H1 (cell line): ENCODE data around the gene PITPNC1. TPM values are rescaled to one million over a fixed set of nuclear protein-coding genes. Genes with fewer than 3 reads are reported as not detected.

Source experiments
- CTCF ChIA-PET: fragments of 300-600 bp; sonication (Branson Sonifier 250); formaldehyde crosslinking; loops from one replicate; lab custom pipeline; 2021; ENCODE audit not compliant: partially characterized antibody; lab: Charles Lee
- POLR2A ChIA-PET: fragments of 300-600 bp; sonication (Branson Sonifier 250); formaldehyde crosslinking; loops from one replicate; lab custom pipeline; 2021; ENCODE audit warnings: inconsistent platforms; ENCODE audit not compliant: partially characterized antibody; lab: Charles Lee
- DNase-seq, 2 experiments: peaks; one replicate each; pipeline versions ENCODE4 v3.0.0 to v3.0.0-alpha.2; 2010 to 2022; ENCODE audit warnings: low spot score in 2 of 2, low read depth in 1 of 2, mixed read lengths in 1 of 2
- FAIRE-seq: peaks from 2 replicates; lab custom pipeline; 2011; peaks lifted over from hg19 to GRCh38; lab: Jason Lieb, UNC
- H2AFZ ChIP-seq: 2 replicates; pipeline ENCODE4 v1.8.1; 2012; ENCODE audit warnings: low read length, inconsistent platforms
- H2AK5ac ChIP-seq: 2 replicates; pipeline ENCODE4 v1.6.1; 2013; ENCODE audit warnings: low read depth, low read length
- H2BK120ac ChIP-seq: replicated peaks from 2 replicates; pipeline ENCODE3; 2013; ENCODE audit warnings: low read depth, low read length, inconsistent platforms
- H2BK12ac ChIP-seq: 2 replicates; pipeline ENCODE4 v1.6.1; 2013; ENCODE audit warnings: low read depth, low read length
- H2BK15ac ChIP-seq: 2 replicates; pipeline ENCODE4 v1.6.1; 2013; ENCODE audit warnings: low read length
- H2BK20ac ChIP-seq: 2 replicates; pipeline ENCODE4 v1.6.1; 2013; ENCODE audit warnings: low read length
- H2BK5ac ChIP-seq: 2 replicates; pipeline ENCODE4 v1.6.1; 2013; ENCODE audit warnings: low read depth, low read length
- H3K14ac ChIP-seq: 2 replicates; pipeline ENCODE4 v1.6.1; 2013; ENCODE audit warnings: inconsistent platforms; ENCODE audit not compliant: insufficient read length
- H3K18ac ChIP-seq: 2 replicates; pipeline ENCODE4 v1.6.1; 2013; ENCODE audit warnings: low read length; ENCODE audit errors: extremely low read depth
- H3K23ac ChIP-seq: 2 replicates; pipeline ENCODE4 v1.6.1; 2013; ENCODE audit warnings: inconsistent platforms; ENCODE audit not compliant: insufficient read length
- H3K23me2 ChIP-seq: 2 replicates; pipeline ENCODE4 v1.6.1; 2013; ENCODE audit warnings: low read depth, low read length
- H3K27ac ChIP-seq: 2 replicates; pipeline ENCODE4 v1.6.1; 2011; ENCODE audit warnings: low read depth, low read length, inconsistent platforms
- H3K27me3 ChIP-seq, 4 experiments: replicated peaks in 1 of 4; 1 replicate in 1 of 4; 2 replicates in 3 of 4; pipeline versions ENCODE4 v1.6.1 to v1.8.1; 2011 to 2013; ENCODE audit warnings: low read length in 3 of 4, mild to moderate bottlenecking in 3 of 4, inconsistent platforms in 2 of 4, mixed read lengths in 2 of 4, moderate library complexity in 1 of 4; ENCODE audit not compliant: control insufficient read depth in 3 of 4, insufficient read depth in 3 of 4; ENCODE audit errors: extremely low read depth in 1 of 4
- H3K36me3 ChIP-seq, 4 experiments: 2 replicates each; pipeline versions ENCODE4 v1.6.1 to v1.8.1; 2011 to 2013; ENCODE audit warnings: mild to moderate bottlenecking in 4 of 4, low read length in 3 of 4, moderate library complexity in 2 of 4, control low read depth in 1 of 4, inconsistent platforms in 1 of 4; ENCODE audit not compliant: insufficient read depth in 4 of 4, control insufficient read depth in 2 of 4
- H3K4ac ChIP-seq: replicated peaks from 2 replicates; pipeline ENCODE3; 2013; ENCODE audit warnings: low read length, low read depth, mixed read lengths, inconsistent platforms; ENCODE audit not compliant: insufficient read length
- H3K4me1 ChIP-seq, 4 experiments: replicated peaks in 1 of 4; 1 replicate in 1 of 4; 2 replicates in 3 of 4; pipeline versions ENCODE4 v1.6.1 to v1.8.1; 2011 to 2013; ENCODE audit warnings: low read length in 3 of 4, inconsistent platforms in 2 of 4, mixed read lengths in 1 of 4; ENCODE audit not compliant: insufficient read depth in 4 of 4, control insufficient read depth in 3 of 4
- H3K4me2 ChIP-seq, 2 experiments: 2 replicates each; pipeline versions ENCODE4 v1.6.1 to v1.8.1; 2011 to 2013; ENCODE audit warnings: low read depth in 2 of 2, low read length in 2 of 2, control low read depth in 1 of 2, inconsistent platforms in 1 of 2, mild to moderate bottlenecking in 1 of 2; ENCODE audit not compliant: insufficient read depth in 1 of 2
- H3K4me3 ChIP-seq, 4 experiments: fragments of 200-600, 300-600 bp in 1 of 4; sonication (generic), shearing (Covaris generic), sonication (Bioruptor Twin) in 1 of 4; 2 replicates each; pipeline versions ENCODE4 v1.5.1 to v1.8.1; 2011 to 2016; ENCODE audit warnings: low read length in 4 of 4, low read depth in 3 of 4, control low read depth in 2 of 4, inconsistent platforms in 2 of 4, mild to moderate bottlenecking in 2 of 4, mixed read lengths in 1 of 4, moderate library complexity in 1 of 4; ENCODE audit not compliant: insufficient read depth in 2 of 4; ENCODE audit errors: extremely low read depth in 1 of 4
- H3K56ac ChIP-seq: replicated peaks from 2 replicates; pipeline ENCODE3; 2013; ENCODE audit warnings: low read depth, mild to moderate bottlenecking, mixed read lengths, low read length, inconsistent platforms; ENCODE audit not compliant: insufficient read length
- H3K79me1 ChIP-seq: 2 replicates; pipeline ENCODE4 v1.6.1; 2013; ENCODE audit warnings: low read depth, low read length, control low read depth
- H3K79me2 ChIP-seq, 2 experiments: 2 replicates each; pipeline versions ENCODE4 v1.6.1 to v1.8.1; 2012 to 2013; ENCODE audit warnings: low read length in 2 of 2, mild to moderate bottlenecking in 2 of 2, inconsistent platforms in 1 of 2; ENCODE audit not compliant: insufficient read depth in 2 of 2, control insufficient read depth in 1 of 2
- H3K9ac ChIP-seq, 4 experiments: replicated peaks in 1 of 4; 1 replicate in 1 of 4; 2 replicates in 3 of 4; pipeline versions ENCODE4 v1.6.1 to v1.8.1; 2011 to 2013; ENCODE audit warnings: low read depth in 3 of 4, low read length in 3 of 4, control low read depth in 2 of 4, mild to moderate bottlenecking in 2 of 4, moderate library complexity in 2 of 4, inconsistent platforms in 1 of 4; ENCODE audit errors: extremely low read depth in 1 of 4
- H3K9me3 ChIP-seq, 2 experiments: 2 replicates each; pipeline versions ENCODE4 v1.6.1 to v1.8.1; 2012 to 2013; ENCODE audit warnings: mild to moderate bottlenecking in 2 of 2, moderate library complexity in 2 of 2, control low read depth in 1 of 2, inconsistent platforms in 1 of 2, low read depth in 1 of 2, low read length in 1 of 2, mixed read lengths in 1 of 2; ENCODE audit not compliant: insufficient read depth in 2 of 2
- H4K20me1 ChIP-seq, 2 experiments: replicated peaks in 1 of 2; 2 replicates each; pipeline versions ENCODE3 to v1.8.1; 2011 to 2013; ENCODE audit warnings: inconsistent platforms in 2 of 2, low read length in 2 of 2, mild to moderate bottlenecking in 1 of 2; ENCODE audit not compliant: insufficient read depth in 2 of 2, control insufficient read depth in 1 of 2
- H4K5ac ChIP-seq: 2 replicates; pipeline ENCODE4 v1.6.1; 2013; ENCODE audit warnings: low read length, low read depth, mixed read lengths, inconsistent platforms; ENCODE audit not compliant: insufficient read length
- H4K8ac ChIP-seq: 2 replicates; pipeline ENCODE4 v1.8.0; 2013; ENCODE audit warnings: mild to moderate bottlenecking, moderate library complexity, low read length, inconsistent platforms; ENCODE audit not compliant: insufficient read depth; ENCODE audit errors: extremely low read depth
- H4K91ac ChIP-seq: replicated peaks from 2 replicates; pipeline ENCODE3; 2013; ENCODE audit warnings: low read length, mixed read lengths, inconsistent platforms; ENCODE audit not compliant: insufficient read length
- NANOG ChIP-seq: IDR thresholded peaks from 2 replicates; pipeline ENCODE4 v1.6.1; 2011; ENCODE audit warnings: low read length, low read depth, mild to moderate bottlenecking, inconsistent platforms; ENCODE audit not compliant: insufficient read depth, poor library complexity, severe bottlenecking
- RNF2 ChIP-seq: fragments of 200-900, 300-1000 bp; sonication (generic); IDR thresholded peaks from 2 replicates; pipeline ENCODE4 v1.7.1; 2016; ENCODE audit warnings: borderline replicate concordance, low read depth, mild to moderate bottlenecking, antibody characterized with exemption, low read length; ENCODE audit not compliant: poor library complexity, severe bottlenecking; ENCODE audit errors: missing control alignments
- SP4 ChIP-seq: IDR thresholded peaks from 2 replicates; pipeline ENCODE4 v1.6.1; 2012; ENCODE audit warnings: low read length, inconsistent platforms
- WGBS, 2 experiments: shearing (Covaris generic) in 1 of 2; methylation state at CpG; one replicate each; pipeline versions ENCODE4 v1.1.6 to v1.1.7; 2013 to 2015; ENCODE audit warnings: low lambda C conversion rate in 2 of 2, mixed read lengths in 2 of 2, inconsistent platforms in 1 of 2, low coverage in 1 of 2, missing lambda C conversion rate in 1 of 2; ENCODE audit not compliant: insufficient replicate concordance in 2 of 2, insufficient coverage in 1 of 2, insufficient read length in 1 of 2; ENCODE audit errors: extremely low coverage in 1 of 2, missing lambda C conversion rate in 1 of 2; 5-methylcytosine and 5-hydroxymethylcytosine counted together
- polyA plus RNA-seq, 7 experiments: library from polyadenylated mRNA; depleted of rRNA in 3 of 7; stranded (reverse) in 5 of 7; unstranded in 2 of 7; fragments of >200 nt in 5 of 7; fragments of 200-250 nt in 2 of 7; gene quantifications; 1 replicate in 5 of 7; 2 replicates in 1 of 7; 4 replicates in 1 of 7; pipeline versions ENCODE4 v1.2.1 to v1.2.3, GENCODE V29; 2011 to 2013; ENCODE audit warnings: missing spikeins in 2 of 7, mixed read lengths in 2 of 7
- total RNA-seq: library from RNA; stranded (reverse); fragmentation: NEBNext Ultra II Directional; extraction: Animal tissue kit (Norgen Biotek cat#: 25700); gene quantifications from 2 replicates; pipeline ENCODE4 v1.2.1, GENCODE V29; 2021

The PITPNC1 gene
- total and polyA plus RNA-seq, 2 of the 8 experiments (the other 6 are each of a cell fraction or from before 2014, with no cell fraction given): 17.6 to 54.7 TPM

DNA sequence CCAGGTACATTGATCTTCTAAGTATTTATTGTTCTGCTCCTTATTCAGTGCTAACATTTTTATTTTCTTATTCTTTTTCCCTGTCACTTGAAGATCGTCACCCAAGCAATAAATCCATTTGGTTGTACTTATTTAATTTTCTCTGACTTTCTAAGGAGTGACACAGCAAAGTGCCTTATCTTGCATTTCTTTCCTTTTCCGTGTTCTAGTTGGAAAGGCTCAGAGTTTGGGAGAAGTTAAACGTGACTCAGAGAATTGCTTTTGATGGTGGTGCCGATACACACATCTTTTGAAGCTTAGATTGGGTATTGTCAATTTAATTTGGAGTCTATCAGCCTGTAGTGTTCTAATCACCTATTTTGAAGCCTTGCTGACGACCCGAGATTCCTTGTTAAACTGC, 72.0 kb downstream of the PITPNC1 start:
- no peak overlapping the region for H4K91ac ChIP-seq
- no peaks in the 10 kb centered on the region for H4K20me1 ChIP-seq
- POLR2A ChIA-PET: no interaction called here
- H3K36me3 ChIP-seq: no peaks in the 10 kb centered on the region
- no peak overlapping the region for H3K4me3 ChIP-seq
- no peak overlapping the region for H4K5ac ChIP-seq
- no peak overlapping the region for H2AK5ac ChIP-seq
- H2BK15ac ChIP-seq: no peak overlapping the region
- no peak overlapping the region for H2BK12ac ChIP-seq
- no peak overlapping the region for H3K27ac ChIP-seq
- peaks cover 0 to 2% (median 0%) of the 10 kb centered on the region in 4 experiments; a peak in 1 of 7 replicates for H3K4me1 ChIP-seq
- H3K18ac ChIP-seq: no peak overlapping the region
- H3K79me2 ChIP-seq: peaks cover 0 to 69% of the 10 kb centered on the region in 2 experiments; a peak in 3 of 4 replicates
- no peak overlapping the region for H3K56ac ChIP-seq
- no peak overlapping the region for H2BK5ac ChIP-seq
- DNase-seq (no peak), FAIRE-seq (no peak)
- H4K8ac ChIP-seq: no peak overlapping the region
- H2AFZ ChIP-seq: no peak overlapping the region
- no peak overlapping the region for H3K23ac ChIP-seq
- 85% methylated on average over 6 of the region's 6 CpGs; no CpG with 5 or more reads in 1 of the 2 experiments for WGBS, 2 experiments
- CTCF ChIA-PET: interaction anchor here (0.6 to 1.0 kb wide), 2 partner anchors 16 to 27 kb away, joined by 3 read pairs; no protein-coding TSS in a partner anchor
- TF ChIP-seq NANOG (no peak), RNF2 (no peak), SP4 (no peak)
- no peaks in the 10 kb centered on the region for H3K27me3 ChIP-seq
- no peak overlapping the region for H3K4ac ChIP-seq
- H3K79me1 ChIP-seq: peaks cover 6% of the 10 kb centered on the region
- no peak overlapping the region for H2BK120ac ChIP-seq
- H3K9me3 ChIP-seq: no peaks in the 10 kb centered on the region
- no peak overlapping the region for H3K4me2 ChIP-seq
- H3K23me2 ChIP-seq: no peaks in the 10 kb centered on the region
- no peak overlapping the region for H3K14ac ChIP-seq
- H3K9ac ChIP-seq: no peak overlapping the region
- no peak overlapping the region for H2BK20ac ChIP-seq
